Measurements from ENCODE around the gene ZBTB3.

The ZBTB3 gene

GRCh38 chr11:62753736-62754603, at the start of gene ZBTB3:
ZBTB3 (minus strand) TSS chr11:62754160; CDS start chr11:62753664, 496 bp downstream.
- H3K9ac ChIP-seq (ENCODE audit: low read length in 5 of 5) = peak within 1 kb of the TSS in 4 of 5 donors; percentile 77 to 84 (median 82)

DNA sequence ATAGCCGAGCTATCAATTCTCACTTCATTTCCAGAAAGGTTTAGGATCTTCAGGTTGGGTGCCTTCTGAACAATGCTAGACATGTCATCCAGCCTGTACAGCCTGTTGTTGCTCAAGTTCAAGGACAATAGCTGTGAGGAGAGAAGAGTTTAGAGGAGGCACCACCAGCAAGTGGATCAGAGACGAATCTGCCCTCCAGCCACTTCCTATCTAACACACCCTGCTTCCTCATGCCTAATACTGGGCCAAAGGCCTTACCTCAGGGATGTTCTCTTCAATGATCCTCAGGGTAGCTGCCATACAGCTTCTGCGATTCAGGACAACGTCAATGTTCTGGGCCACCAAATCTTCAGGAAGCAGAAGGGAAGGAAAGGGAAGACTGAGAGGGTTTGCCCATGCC, 47.1 kb upstream of the ZBTB3 start:
- no peak overlapping the region for H3K27ac ChIP-seq (ENCODE audit: low read depth, low read length)
- H3K9me3 ChIP-seq (ENCODE audit: control insufficient read depth in 5 of 5, low read length in 5 of 5) = no peaks in the 10 kb centered on the region
- no peaks in the 10 kb centered on the region for H3K27me3 ChIP-seq (ENCODE audit: control insufficient read depth in 5 of 5, insufficient read depth in 4 of 5, low read length in 5 of 5)
- H3K9ac ChIP-seq (ENCODE audit: low read length in 5 of 5) = no peak overlapping the region
- H3K4me1 ChIP-seq (ENCODE audit: control insufficient read depth in 5 of 5, insufficient read depth in 5 of 5, low read length in 5 of 5) = peaks cover 3 to 23% (median 22%) of the 10 kb centered on the region in 5 donors
- H3K4me3 ChIP-seq (ENCODE audit: low read depth in 1 of 5, low read length in 5 of 5) = no peak overlapping the region
- H3K36me3 ChIP-seq (ENCODE audit: control insufficient read depth in 5 of 5, insufficient read depth in 5 of 5, low read length in 5 of 5) = peaks cover 6 to 75% (median 68%) of the 10 kb centered on the region in 5 donors

More at GRCh38 chr11:62753736-62754603, at the start of gene ZBTB3:
- H3K4me3 ChIP-seq (ENCODE audit: low read depth in 1 of 5, low read length in 5 of 5) = peak within 1 kb of the TSS; percentile 96 to 100 (median 99)
- no peaks in the 10 kb centered on the region for H3K27me3 ChIP-seq (ENCODE audit: control insufficient read depth in 5 of 5, insufficient read depth in 4 of 5, low read length in 5 of 5)
- peaks cover 13 to 27% (median 18%) of the 10 kb centered on the region in 5 donors for H3K4me1 ChIP-seq (ENCODE audit: control insufficient read depth in 5 of 5, insufficient read depth in 5 of 5, low read length in 5 of 5)
- H3K36me3 ChIP-seq (ENCODE audit: control insufficient read depth in 5 of 5, insufficient read depth in 5 of 5, low read length in 5 of 5) = peaks cover 0 to 14% (median 11%) of the 10 kb centered on the region in 5 donors
- H3K27ac ChIP-seq (ENCODE audit: low read depth, low read length) = peak within 1 kb of the TSS; percentile 84
- H3K9me3 ChIP-seq (ENCODE audit: control insufficient read depth in 5 of 5, low read length in 5 of 5) = no peaks in the 10 kb centered on the region

DNA sequence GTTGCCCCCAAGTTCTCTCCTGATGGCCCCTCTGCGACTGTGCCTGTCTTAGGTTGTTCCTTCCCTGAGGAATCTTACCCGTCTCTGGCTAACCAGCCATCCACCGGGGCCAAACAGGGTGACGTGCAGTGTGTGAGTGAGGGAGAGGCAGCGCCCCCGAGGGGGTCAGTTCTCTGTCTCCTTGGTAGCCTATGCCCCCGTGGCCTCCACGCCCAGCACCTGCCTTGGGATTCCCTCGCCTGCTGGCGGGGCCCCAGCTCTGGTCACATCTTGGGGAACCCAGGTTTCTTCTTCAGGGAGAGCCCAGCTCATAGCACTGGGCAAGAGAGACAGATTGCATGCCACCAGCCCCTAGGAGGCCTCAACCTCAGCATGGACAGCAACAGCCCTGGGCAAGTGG, 45.5 kb upstream of the ZBTB3 start:
- no peak overlapping the region for H3K27ac ChIP-seq (ENCODE audit: low read depth, low read length)
- no peaks in the 10 kb centered on the region for H3K27me3 ChIP-seq (ENCODE audit: control insufficient read depth in 5 of 5, insufficient read depth in 4 of 5, low read length in 5 of 5)
- peaks cover 11 to 91% (median 83%) of the 10 kb centered on the region in 5 donors for H3K36me3 ChIP-seq (ENCODE audit: control insufficient read depth in 5 of 5, insufficient read depth in 5 of 5, low read length in 5 of 5)
- peaks cover 3 to 13% (median 12%) of the 10 kb centered on the region in 5 donors for H3K4me1 ChIP-seq (ENCODE audit: control insufficient read depth in 5 of 5, insufficient read depth in 5 of 5, low read length in 5 of 5)
- H3K9me3 ChIP-seq (ENCODE audit: control insufficient read depth in 5 of 5, low read length in 5 of 5) = no peaks in the 10 kb centered on the region
- H3K9ac ChIP-seq (ENCODE audit: low read length in 5 of 5) = no peak overlapping the region
- no peak overlapping the region for H3K4me3 ChIP-seq (ENCODE audit: low read depth in 1 of 5, low read length in 5 of 5)

DNA sequence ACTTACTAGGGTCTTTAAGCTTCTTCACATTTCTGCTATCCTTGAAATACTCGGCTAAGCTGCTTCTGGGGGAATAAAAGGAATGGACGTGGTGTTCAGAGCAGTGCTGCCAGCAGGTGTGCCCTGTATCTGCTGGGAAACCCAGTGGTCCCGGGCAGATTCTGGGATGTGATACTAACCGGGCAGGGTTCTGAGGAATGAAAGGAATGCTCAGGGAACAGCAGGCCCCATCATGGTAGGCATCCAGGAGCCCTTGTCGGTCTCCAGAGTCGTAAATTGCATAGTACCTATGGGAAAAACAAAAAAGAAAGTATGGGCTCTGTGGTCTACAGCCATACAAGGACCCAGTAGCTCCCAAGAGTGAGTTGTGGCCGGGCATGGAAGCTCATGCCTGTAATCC, 42.3 kb upstream of the ZBTB3 start:
- peaks cover 12 to 89% (median 79%) of the 10 kb centered on the region in 5 donors for H3K36me3 ChIP-seq (ENCODE audit: control insufficient read depth in 5 of 5, insufficient read depth in 5 of 5, low read length in 5 of 5)
- no peak overlapping the region for H3K9ac ChIP-seq (ENCODE audit: low read length in 5 of 5)
- no peak overlapping the region for H3K4me3 ChIP-seq (ENCODE audit: low read depth in 1 of 5, low read length in 5 of 5)
- no peak overlapping the region for H3K27ac ChIP-seq (ENCODE audit: low read depth, low read length)
- no peaks in the 10 kb centered on the region for H3K27me3 ChIP-seq (ENCODE audit: control insufficient read depth in 5 of 5, insufficient read depth in 4 of 5, low read length in 5 of 5)
- H3K4me1 ChIP-seq (ENCODE audit: control insufficient read depth in 5 of 5, insufficient read depth in 5 of 5, low read length in 5 of 5) = peaks cover 3 to 13% (median 11%) of the 10 kb centered on the region in 5 donors
- H3K9me3 ChIP-seq (ENCODE audit: control insufficient read depth in 5 of 5, low read length in 5 of 5) = no peaks in the 10 kb centered on the region

GRCh38 chr11:62794201-62794775, 40.3 kb upstream of the ZBTB3 start:
- peaks cover 10 to 81% (median 61%) of the 10 kb centered on the region in 5 donors for H3K36me3 ChIP-seq (ENCODE audit: control insufficient read depth in 5 of 5, insufficient read depth in 5 of 5, low read length in 5 of 5)

DNA sequence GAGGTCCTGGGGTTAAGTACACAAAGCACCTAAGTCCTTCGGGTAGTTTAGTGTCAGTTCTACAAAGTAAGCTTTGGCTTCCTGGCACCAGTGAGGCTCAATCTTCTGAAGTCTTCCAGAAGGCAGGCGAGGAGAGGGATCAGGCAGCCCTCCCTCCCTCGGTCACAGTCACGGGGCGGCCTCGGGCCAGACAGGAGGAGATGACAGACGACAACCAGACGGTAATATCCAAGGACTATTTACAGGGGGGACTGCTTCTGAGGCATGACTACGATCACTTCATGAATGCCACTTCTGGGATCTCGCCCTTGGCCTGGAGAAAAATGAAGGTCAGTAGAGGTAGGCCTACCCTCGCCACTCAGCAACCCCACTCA, 38.2 kb upstream of the ZBTB3 start:
- Histone ChIP-seq H3K27ac (ENCODE audit: low read depth, low read length) (peak overlapping the region; percentile 81), H3K36me3 (ENCODE audit: control insufficient read depth in 5 of 5, insufficient read depth in 5 of 5, low read length in 5 of 5) (peaks cover 7 to 66% (median 45%) of the 10 kb centered on the region in 5 donors), H3K27me3 (ENCODE audit: control insufficient read depth in 5 of 5, insufficient read depth in 4 of 5, low read length in 5 of 5) (no peaks in the 10 kb centered on the region), H3K9me3 (ENCODE audit: control insufficient read depth in 5 of 5, low read length in 5 of 5) (no peaks in the 10 kb centered on the region), H3K4me3 (ENCODE audit: low read depth in 1 of 5, low read length in 5 of 5) (peak overlapping the region; percentile 26 to 96 (median 94)), H3K9ac (ENCODE audit: low read length in 5 of 5) (peak overlapping the region in 4 of 5 donors; percentile 10 to 81 (median 60)), H3K4me1 (ENCODE audit: control insufficient read depth in 5 of 5, insufficient read depth in 5 of 5, low read length in 5 of 5) (peaks cover 11 to 47% (median 38%) of the 10 kb centered on the region in 5 donors)

More at GRCh38 chr11:62794201-62794775, 40.3 kb upstream of the ZBTB3 start:
- Histone ChIP-seq H3K27me3 (ENCODE audit: control insufficient read depth in 5 of 5, insufficient read depth in 4 of 5, low read length in 5 of 5) (no peaks in the 10 kb centered on the region), H3K27ac (ENCODE audit: low read depth, low read length) (no peak overlapping the region), H3K9me3 (ENCODE audit: control insufficient read depth in 5 of 5, low read length in 5 of 5) (no peaks in the 10 kb centered on the region), H3K4me3 (ENCODE audit: low read depth in 1 of 5, low read length in 5 of 5) (no peak overlapping the region), H3K4me1 (ENCODE audit: control insufficient read depth in 5 of 5, insufficient read depth in 5 of 5, low read length in 5 of 5) (peaks cover 6 to 30% (median 22%) of the 10 kb centered on the region in 5 donors), H3K9ac (ENCODE audit: low read length in 5 of 5) (no peak overlapping the region)

DNA sequence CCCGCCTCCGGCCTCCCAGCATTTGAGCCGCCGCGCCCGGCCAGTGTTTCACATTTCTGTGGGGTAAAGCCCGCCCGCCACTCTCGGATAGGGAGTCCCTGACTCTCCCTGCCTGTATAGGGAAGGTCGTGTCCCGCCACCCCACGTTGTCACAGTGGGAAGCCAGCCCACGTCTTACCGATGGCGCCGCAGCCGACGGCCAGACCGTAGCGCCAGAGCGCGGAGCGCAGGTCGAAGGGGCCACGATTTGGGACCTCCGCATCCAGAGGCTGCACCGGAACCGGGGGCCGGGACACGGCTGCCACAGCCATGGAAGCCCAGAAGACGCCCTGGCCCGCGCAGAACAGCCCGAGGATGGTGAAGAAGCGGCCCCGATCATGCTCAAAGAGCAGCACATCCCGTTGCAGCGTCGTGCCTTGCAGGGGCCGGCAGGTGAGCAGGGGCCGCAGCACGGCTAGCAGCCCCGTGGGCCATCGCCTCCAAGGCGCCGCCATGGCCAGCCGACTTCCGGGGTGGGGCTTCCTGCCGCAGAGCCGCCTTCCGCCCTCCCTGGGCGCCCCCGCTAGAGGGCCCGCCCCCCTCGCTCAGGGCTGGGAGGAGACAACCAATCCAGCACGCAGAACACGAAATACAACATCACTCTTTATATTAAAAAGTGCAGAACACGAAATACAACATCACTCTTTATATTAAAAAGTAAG, 37.7 kb upstream of the ZBTB3 start, which contains the start of gene TMEM223:
TSS of gene TMEM223 (minus strand) at position 506 of the 701 bp plus-strand sequence. CDS start at position 494, 12 bp downstream.
- Histone ChIP-seq H3K36me3 (ENCODE audit: control insufficient read depth in 5 of 5, insufficient read depth in 5 of 5, low read length in 5 of 5) (peaks cover 7 to 60% (median 42%) of the 10 kb centered on the region in 5 donors), H3K9ac (ENCODE audit: low read length in 5 of 5) (peak within 1 kb of the TSS; percentile 10 to 83 (median 81)), H3K4me1 (ENCODE audit: control insufficient read depth in 5 of 5, insufficient read depth in 5 of 5, low read length in 5 of 5) (peaks cover 11 to 47% (median 38%) of the 10 kb centered on the region in 5 donors), H3K27ac (ENCODE audit: low read depth, low read length) (peak within 1 kb of the TSS; percentile 81), H3K9me3 (ENCODE audit: control insufficient read depth in 5 of 5, low read length in 5 of 5) (no peaks in the 10 kb centered on the region), H3K4me3 (ENCODE audit: low read depth in 1 of 5, low read length in 5 of 5) (peak within 1 kb of the TSS; percentile 60 to 96 (median 94)), H3K27me3 (ENCODE audit: control insufficient read depth in 5 of 5, insufficient read depth in 4 of 5, low read length in 5 of 5) (no peaks in the 10 kb centered on the region)

DNA sequence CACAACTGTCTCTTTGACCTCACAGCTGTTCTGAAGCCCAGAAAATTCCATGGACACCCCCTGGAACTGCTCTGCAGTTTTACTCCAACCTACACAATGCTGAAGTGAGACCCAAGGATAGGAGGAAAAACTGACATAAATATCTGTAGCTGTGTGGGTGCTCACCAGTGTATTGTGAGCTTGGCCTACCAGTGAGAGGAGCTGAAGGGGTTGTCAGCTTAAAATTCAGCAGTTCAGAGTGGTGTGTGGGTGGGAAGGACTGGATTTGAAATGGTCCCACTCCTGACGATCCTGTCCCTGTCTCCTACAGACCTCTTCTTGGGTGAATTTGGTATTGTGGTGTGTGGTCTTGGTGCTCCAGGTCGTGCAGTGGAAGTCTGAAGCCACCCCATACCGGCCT, 35.6 kb upstream of the ZBTB3 start:
- H3K9me3 ChIP-seq (ENCODE audit: control insufficient read depth in 5 of 5, low read length in 5 of 5) = no peaks in the 10 kb centered on the region
- peak overlapping the region in 1 of 5 donors; percentile 26 for H3K9ac ChIP-seq (ENCODE audit: low read length in 5 of 5)
- no peaks in the 10 kb centered on the region for H3K27me3 ChIP-seq (ENCODE audit: control insufficient read depth in 5 of 5, insufficient read depth in 4 of 5, low read length in 5 of 5)
- peaks cover 4 to 39% (median 23%) of the 10 kb centered on the region in 5 donors for H3K36me3 ChIP-seq (ENCODE audit: control insufficient read depth in 5 of 5, insufficient read depth in 5 of 5, low read length in 5 of 5)
- H3K4me3 ChIP-seq (ENCODE audit: low read depth in 1 of 5, low read length in 5 of 5) = no peak overlapping the region
- peaks cover 16 to 56% (median 46%) of the 10 kb centered on the region in 5 donors for H3K4me1 ChIP-seq (ENCODE audit: control insufficient read depth in 5 of 5, insufficient read depth in 5 of 5, low read length in 5 of 5)
- no peak overlapping the region for H3K27ac ChIP-seq (ENCODE audit: low read depth, low read length)

- Histone ChIP-seq H3K4me1 (ENCODE audit: control insufficient read depth in 5 of 5, insufficient read depth in 5 of 5, low read length in 5 of 5) (peaks cover 16 to 56% (median 46%) of the 10 kb centered on the region in 5 donors), H3K9me3 (ENCODE audit: control insufficient read depth in 5 of 5, low read length in 5 of 5) (no peaks in the 10 kb centered on the region), H3K27me3 (ENCODE audit: control insufficient read depth in 5 of 5, insufficient read depth in 4 of 5, low read length in 5 of 5) (no peaks in the 10 kb centered on the region), H3K9ac (ENCODE audit: low read length in 5 of 5) (no peak overlapping the region), H3K36me3 (ENCODE audit: control insufficient read depth in 5 of 5, insufficient read depth in 5 of 5, low read length in 5 of 5) (peaks cover 0 to 34% (median 18%) of the 10 kb centered on the region in 5 donors), H3K4me3 (ENCODE audit: low read depth in 1 of 5, low read length in 5 of 5) (peak overlapping the region in 1 of 5 donors; percentile 16), H3K27ac (ENCODE audit: low read depth, low read length) (no peak overlapping the region)
These were observed 35.0 kb upstream of the ZBTB3 start for GRCh38 chr11:62788991-62789390.
